H1 (cell line): ENCODE measurements around the gene DAPK2. TPM values are rescaled to one million over a fixed set of nuclear protein-coding genes. Genes with fewer than 3 reads are reported as not detected.
"Not testable (repeated sequence)": the region's sequence is repeated elsewhere in the genome, so short reads cannot be mapped to it uniquely, and the experiment has no call there.

Experiments
- CTCF ChIA-PET: fragments of 300-600 bp; sonication (Branson Sonifier 250); formaldehyde crosslinking; loops from one replicate; lab custom pipeline; 2021; ENCODE audit not compliant: partially characterized antibody; lab: Charles Lee
- POLR2A ChIA-PET: fragments of 300-600 bp; sonication (Branson Sonifier 250); formaldehyde crosslinking; loops from one replicate; lab custom pipeline; 2021; ENCODE audit warnings: inconsistent platforms; ENCODE audit not compliant: partially characterized antibody; lab: Charles Lee
- DNase-seq, 2 experiments: peaks; one replicate each; pipeline versions ENCODE4 v3.0.0 to v3.0.0-alpha.2; 2010 to 2022; ENCODE audit warnings: low spot score in 2 of 2, low read depth in 1 of 2, mixed read lengths in 1 of 2
- FAIRE-seq: peaks from 2 replicates; lab custom pipeline; 2011; peaks lifted over from hg19 to GRCh38; lab: Jason Lieb, UNC
- H2AFZ ChIP-seq: 2 replicates; pipeline ENCODE4 v1.8.1; 2012; ENCODE audit warnings: low read length, inconsistent platforms
- H2AK5ac ChIP-seq: 2 replicates; pipeline ENCODE4 v1.6.1; 2013; ENCODE audit warnings: low read depth, low read length
- H2BK120ac ChIP-seq: replicated peaks from 2 replicates; pipeline ENCODE3; 2013; ENCODE audit warnings: low read depth, low read length, inconsistent platforms
- H2BK12ac ChIP-seq: 2 replicates; pipeline ENCODE4 v1.6.1; 2013; ENCODE audit warnings: low read depth, low read length
- H2BK15ac ChIP-seq: 2 replicates; pipeline ENCODE4 v1.6.1; 2013; ENCODE audit warnings: low read length
- H2BK20ac ChIP-seq: 2 replicates; pipeline ENCODE4 v1.6.1; 2013; ENCODE audit warnings: low read length
- H2BK5ac ChIP-seq: 2 replicates; pipeline ENCODE4 v1.6.1; 2013; ENCODE audit warnings: low read depth, low read length
- H3K14ac ChIP-seq: 2 replicates; pipeline ENCODE4 v1.6.1; 2013; ENCODE audit warnings: inconsistent platforms; ENCODE audit not compliant: insufficient read length
- H3K18ac ChIP-seq: 2 replicates; pipeline ENCODE4 v1.6.1; 2013; ENCODE audit warnings: low read length; ENCODE audit errors: extremely low read depth
- H3K23ac ChIP-seq: 2 replicates; pipeline ENCODE4 v1.6.1; 2013; ENCODE audit warnings: inconsistent platforms; ENCODE audit not compliant: insufficient read length
- H3K23me2 ChIP-seq: 2 replicates; pipeline ENCODE4 v1.6.1; 2013; ENCODE audit warnings: low read depth, low read length
- H3K27ac ChIP-seq: 2 replicates; pipeline ENCODE4 v1.6.1; 2011; ENCODE audit warnings: low read depth, low read length, inconsistent platforms
- H3K27me3 ChIP-seq, 4 experiments: replicated peaks in 1 of 4; 1 replicate in 1 of 4; 2 replicates in 3 of 4; pipeline versions ENCODE4 v1.6.1 to v1.8.1; 2011 to 2013; ENCODE audit warnings: low read length in 3 of 4, mild to moderate bottlenecking in 3 of 4, inconsistent platforms in 2 of 4, mixed read lengths in 2 of 4, moderate library complexity in 1 of 4; ENCODE audit not compliant: control insufficient read depth in 3 of 4, insufficient read depth in 3 of 4; ENCODE audit errors: extremely low read depth in 1 of 4
- H3K36me3 ChIP-seq, 4 experiments: 2 replicates each; pipeline versions ENCODE4 v1.6.1 to v1.8.1; 2011 to 2013; ENCODE audit warnings: mild to moderate bottlenecking in 4 of 4, low read length in 3 of 4, moderate library complexity in 2 of 4, control low read depth in 1 of 4, inconsistent platforms in 1 of 4; ENCODE audit not compliant: insufficient read depth in 4 of 4, control insufficient read depth in 2 of 4
- H3K4ac ChIP-seq: replicated peaks from 2 replicates; pipeline ENCODE3; 2013; ENCODE audit warnings: low read length, low read depth, mixed read lengths, inconsistent platforms; ENCODE audit not compliant: insufficient read length
- H3K4me1 ChIP-seq, 4 experiments: replicated peaks in 1 of 4; 1 replicate in 1 of 4; 2 replicates in 3 of 4; pipeline versions ENCODE4 v1.6.1 to v1.8.1; 2011 to 2013; ENCODE audit warnings: low read length in 3 of 4, inconsistent platforms in 2 of 4, mixed read lengths in 1 of 4; ENCODE audit not compliant: insufficient read depth in 4 of 4, control insufficient read depth in 3 of 4
- H3K4me2 ChIP-seq, 2 experiments: 2 replicates each; pipeline versions ENCODE4 v1.6.1 to v1.8.1; 2011 to 2013; ENCODE audit warnings: low read depth in 2 of 2, low read length in 2 of 2, control low read depth in 1 of 2, inconsistent platforms in 1 of 2, mild to moderate bottlenecking in 1 of 2; ENCODE audit not compliant: insufficient read depth in 1 of 2
- H3K4me3 ChIP-seq, 4 experiments: fragments of 200-600, 300-600 bp in 1 of 4; sonication (generic), shearing (Covaris generic), sonication (Bioruptor Twin) in 1 of 4; 2 replicates each; pipeline versions ENCODE4 v1.5.1 to v1.8.1; 2011 to 2016; ENCODE audit warnings: low read length in 4 of 4, low read depth in 3 of 4, control low read depth in 2 of 4, inconsistent platforms in 2 of 4, mild to moderate bottlenecking in 2 of 4, mixed read lengths in 1 of 4, moderate library complexity in 1 of 4; ENCODE audit not compliant: insufficient read depth in 2 of 4; ENCODE audit errors: extremely low read depth in 1 of 4
- H3K56ac ChIP-seq: replicated peaks from 2 replicates; pipeline ENCODE3; 2013; ENCODE audit warnings: low read depth, mild to moderate bottlenecking, mixed read lengths, low read length, inconsistent platforms; ENCODE audit not compliant: insufficient read length
- H3K79me1 ChIP-seq: 2 replicates; pipeline ENCODE4 v1.6.1; 2013; ENCODE audit warnings: low read depth, low read length, control low read depth
- H3K79me2 ChIP-seq, 2 experiments: 2 replicates each; pipeline versions ENCODE4 v1.6.1 to v1.8.1; 2012 to 2013; ENCODE audit warnings: low read length in 2 of 2, mild to moderate bottlenecking in 2 of 2, inconsistent platforms in 1 of 2; ENCODE audit not compliant: insufficient read depth in 2 of 2, control insufficient read depth in 1 of 2
- H3K9ac ChIP-seq, 4 experiments: replicated peaks in 1 of 4; 1 replicate in 1 of 4; 2 replicates in 3 of 4; pipeline versions ENCODE4 v1.6.1 to v1.8.1; 2011 to 2013; ENCODE audit warnings: low read depth in 3 of 4, low read length in 3 of 4, control low read depth in 2 of 4, mild to moderate bottlenecking in 2 of 4, moderate library complexity in 2 of 4, inconsistent platforms in 1 of 4; ENCODE audit errors: extremely low read depth in 1 of 4
- H3K9me3 ChIP-seq, 2 experiments: 2 replicates each; pipeline versions ENCODE4 v1.6.1 to v1.8.1; 2012 to 2013; ENCODE audit warnings: mild to moderate bottlenecking in 2 of 2, moderate library complexity in 2 of 2, control low read depth in 1 of 2, inconsistent platforms in 1 of 2, low read depth in 1 of 2, low read length in 1 of 2, mixed read lengths in 1 of 2; ENCODE audit not compliant: insufficient read depth in 2 of 2
- H4K20me1 ChIP-seq, 2 experiments: replicated peaks in 1 of 2; 2 replicates each; pipeline versions ENCODE3 to v1.8.1; 2011 to 2013; ENCODE audit warnings: inconsistent platforms in 2 of 2, low read length in 2 of 2, mild to moderate bottlenecking in 1 of 2; ENCODE audit not compliant: insufficient read depth in 2 of 2, control insufficient read depth in 1 of 2
- H4K5ac ChIP-seq: 2 replicates; pipeline ENCODE4 v1.6.1; 2013; ENCODE audit warnings: low read length, low read depth, mixed read lengths, inconsistent platforms; ENCODE audit not compliant: insufficient read length
- H4K8ac ChIP-seq: 2 replicates; pipeline ENCODE4 v1.8.0; 2013; ENCODE audit warnings: mild to moderate bottlenecking, moderate library complexity, low read length, inconsistent platforms; ENCODE audit not compliant: insufficient read depth; ENCODE audit errors: extremely low read depth
- H4K91ac ChIP-seq: replicated peaks from 2 replicates; pipeline ENCODE3; 2013; ENCODE audit warnings: low read length, mixed read lengths, inconsistent platforms; ENCODE audit not compliant: insufficient read length
- SUZ12 ChIP-seq: fragments of 200-600 bp; sonication (generic); IDR thresholded peaks from 2 replicates; pipeline ENCODE4 v1.6.1; 2012; ENCODE audit warnings: mild to moderate bottlenecking, inconsistent platforms, low read length, moderate library complexity, mixed read lengths
- WGBS, 2 experiments: shearing (Covaris generic) in 1 of 2; methylation state at CpG; one replicate each; pipeline versions ENCODE4 v1.1.6 to v1.1.7; 2013 to 2015; ENCODE audit warnings: low lambda C conversion rate in 2 of 2, mixed read lengths in 2 of 2, inconsistent platforms in 1 of 2, low coverage in 1 of 2, missing lambda C conversion rate in 1 of 2; ENCODE audit not compliant: insufficient replicate concordance in 2 of 2, insufficient coverage in 1 of 2, insufficient read length in 1 of 2; ENCODE audit errors: extremely low coverage in 1 of 2, missing lambda C conversion rate in 1 of 2; 5-methylcytosine and 5-hydroxymethylcytosine counted together
- polyA plus RNA-seq, 7 experiments: library from polyadenylated mRNA; depleted of rRNA in 3 of 7; stranded (reverse) in 5 of 7; unstranded in 2 of 7; fragments of >200 nt in 5 of 7; fragments of 200-250 nt in 2 of 7; gene quantifications; 1 replicate in 5 of 7; 2 replicates in 1 of 7; 4 replicates in 1 of 7; pipeline versions ENCODE4 v1.2.1 to v1.2.3, GENCODE V29; 2011 to 2013; ENCODE audit warnings: missing spikeins in 2 of 7, mixed read lengths in 2 of 7
- total RNA-seq: library from RNA; stranded (reverse); fragmentation: NEBNext Ultra II Directional; extraction: Animal tissue kit (Norgen Biotek cat#: 25700); gene quantifications from 2 replicates; pipeline ENCODE4 v1.2.1, GENCODE V29; 2021

DAPK2 gene
- total and polyA plus RNA-seq, 2 of the 8 experiments (the other 6 are each of a cell fraction or from before 2014, with no cell fraction given), result 1.8 to 2.9 TPM

- TF ChIP-seq SUZ12, result no peak
These were observed 78.7 kb downstream of the DAPK2 start (continued) for GRCh38 chr15:63967616-63968015.

- not testable (repeated sequence) for FAIRE-seq, DNase-seq, H3K79me2 ChIP-seq, H3K14ac ChIP-seq, H3K9me3 ChIP-seq, H2AK5ac ChIP-seq, H2BK15ac ChIP-seq, H4K20me1 ChIP-seq, H3K23me2 ChIP-seq, H2BK5ac ChIP-seq, H4K91ac ChIP-seq, H3K36me3 ChIP-seq, H3K23ac ChIP-seq, H2BK20ac ChIP-seq, H3K4ac ChIP-seq, H3K18ac ChIP-seq, H3K79me1 ChIP-seq, H4K5ac ChIP-seq, H3K4me3 ChIP-seq, H3K4me1 ChIP-seq, H4K8ac ChIP-seq, H3K4me2 ChIP-seq, H3K9ac ChIP-seq, H3K27ac ChIP-seq, H2BK120ac ChIP-seq, H2BK12ac ChIP-seq, H3K27me3 ChIP-seq, H3K56ac ChIP-seq, H2AFZ ChIP-seq
- CTCF ChIA-PET, result interaction anchor here (1.2 kb wide), 1 partner anchor 18 kb away, joined by 7 read pairs; no protein-coding TSS in a partner anchor
- POLR2A ChIA-PET, result interaction anchor here (0.7 kb wide), 1 partner anchor 72 kb away, joined by 3 read pairs; no protein-coding TSS in a partner anchor
- 97% methylated on average over 15 of the region's 15 CpGs; no CpG with 5 or more reads in 1 of the 2 experiments for WGBS, 2 experiments
These were observed 83.2 kb downstream of the DAPK2 start for GRCh38 chr15:63962947-63963721.
